Measurements from ENCODE around the gene PEG3. TPM values are rescaled to one million over a fixed set of nuclear protein-coding genes. Genes with fewer than 3 reads are reported as not detected.

PEG3 gene
- total and polyA plus RNA-seq, 2 experiments from 2014 or later = not detected

DNA sequence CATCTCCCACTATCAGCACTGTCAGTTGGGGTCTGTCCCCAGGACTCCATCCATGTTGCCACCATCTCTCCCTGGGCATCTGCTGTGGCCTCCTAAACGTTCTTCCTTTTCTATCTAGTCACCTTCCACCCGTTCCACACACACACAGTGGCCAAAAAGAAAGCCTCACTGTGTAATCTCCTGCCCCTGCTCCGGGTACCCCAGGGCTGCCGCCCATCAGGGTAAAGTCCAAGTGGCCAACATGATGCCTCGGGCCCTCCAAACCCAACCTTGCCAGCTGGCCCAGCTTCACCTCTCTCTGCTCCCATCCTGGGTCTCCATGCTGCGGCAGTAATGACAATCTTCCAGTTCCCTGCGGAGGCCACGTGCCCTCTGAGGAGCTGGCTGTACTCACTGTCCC is 29.4 kb upstream of the PEG3 start (continued):
- TF ChIP-seq, protein P1, sequence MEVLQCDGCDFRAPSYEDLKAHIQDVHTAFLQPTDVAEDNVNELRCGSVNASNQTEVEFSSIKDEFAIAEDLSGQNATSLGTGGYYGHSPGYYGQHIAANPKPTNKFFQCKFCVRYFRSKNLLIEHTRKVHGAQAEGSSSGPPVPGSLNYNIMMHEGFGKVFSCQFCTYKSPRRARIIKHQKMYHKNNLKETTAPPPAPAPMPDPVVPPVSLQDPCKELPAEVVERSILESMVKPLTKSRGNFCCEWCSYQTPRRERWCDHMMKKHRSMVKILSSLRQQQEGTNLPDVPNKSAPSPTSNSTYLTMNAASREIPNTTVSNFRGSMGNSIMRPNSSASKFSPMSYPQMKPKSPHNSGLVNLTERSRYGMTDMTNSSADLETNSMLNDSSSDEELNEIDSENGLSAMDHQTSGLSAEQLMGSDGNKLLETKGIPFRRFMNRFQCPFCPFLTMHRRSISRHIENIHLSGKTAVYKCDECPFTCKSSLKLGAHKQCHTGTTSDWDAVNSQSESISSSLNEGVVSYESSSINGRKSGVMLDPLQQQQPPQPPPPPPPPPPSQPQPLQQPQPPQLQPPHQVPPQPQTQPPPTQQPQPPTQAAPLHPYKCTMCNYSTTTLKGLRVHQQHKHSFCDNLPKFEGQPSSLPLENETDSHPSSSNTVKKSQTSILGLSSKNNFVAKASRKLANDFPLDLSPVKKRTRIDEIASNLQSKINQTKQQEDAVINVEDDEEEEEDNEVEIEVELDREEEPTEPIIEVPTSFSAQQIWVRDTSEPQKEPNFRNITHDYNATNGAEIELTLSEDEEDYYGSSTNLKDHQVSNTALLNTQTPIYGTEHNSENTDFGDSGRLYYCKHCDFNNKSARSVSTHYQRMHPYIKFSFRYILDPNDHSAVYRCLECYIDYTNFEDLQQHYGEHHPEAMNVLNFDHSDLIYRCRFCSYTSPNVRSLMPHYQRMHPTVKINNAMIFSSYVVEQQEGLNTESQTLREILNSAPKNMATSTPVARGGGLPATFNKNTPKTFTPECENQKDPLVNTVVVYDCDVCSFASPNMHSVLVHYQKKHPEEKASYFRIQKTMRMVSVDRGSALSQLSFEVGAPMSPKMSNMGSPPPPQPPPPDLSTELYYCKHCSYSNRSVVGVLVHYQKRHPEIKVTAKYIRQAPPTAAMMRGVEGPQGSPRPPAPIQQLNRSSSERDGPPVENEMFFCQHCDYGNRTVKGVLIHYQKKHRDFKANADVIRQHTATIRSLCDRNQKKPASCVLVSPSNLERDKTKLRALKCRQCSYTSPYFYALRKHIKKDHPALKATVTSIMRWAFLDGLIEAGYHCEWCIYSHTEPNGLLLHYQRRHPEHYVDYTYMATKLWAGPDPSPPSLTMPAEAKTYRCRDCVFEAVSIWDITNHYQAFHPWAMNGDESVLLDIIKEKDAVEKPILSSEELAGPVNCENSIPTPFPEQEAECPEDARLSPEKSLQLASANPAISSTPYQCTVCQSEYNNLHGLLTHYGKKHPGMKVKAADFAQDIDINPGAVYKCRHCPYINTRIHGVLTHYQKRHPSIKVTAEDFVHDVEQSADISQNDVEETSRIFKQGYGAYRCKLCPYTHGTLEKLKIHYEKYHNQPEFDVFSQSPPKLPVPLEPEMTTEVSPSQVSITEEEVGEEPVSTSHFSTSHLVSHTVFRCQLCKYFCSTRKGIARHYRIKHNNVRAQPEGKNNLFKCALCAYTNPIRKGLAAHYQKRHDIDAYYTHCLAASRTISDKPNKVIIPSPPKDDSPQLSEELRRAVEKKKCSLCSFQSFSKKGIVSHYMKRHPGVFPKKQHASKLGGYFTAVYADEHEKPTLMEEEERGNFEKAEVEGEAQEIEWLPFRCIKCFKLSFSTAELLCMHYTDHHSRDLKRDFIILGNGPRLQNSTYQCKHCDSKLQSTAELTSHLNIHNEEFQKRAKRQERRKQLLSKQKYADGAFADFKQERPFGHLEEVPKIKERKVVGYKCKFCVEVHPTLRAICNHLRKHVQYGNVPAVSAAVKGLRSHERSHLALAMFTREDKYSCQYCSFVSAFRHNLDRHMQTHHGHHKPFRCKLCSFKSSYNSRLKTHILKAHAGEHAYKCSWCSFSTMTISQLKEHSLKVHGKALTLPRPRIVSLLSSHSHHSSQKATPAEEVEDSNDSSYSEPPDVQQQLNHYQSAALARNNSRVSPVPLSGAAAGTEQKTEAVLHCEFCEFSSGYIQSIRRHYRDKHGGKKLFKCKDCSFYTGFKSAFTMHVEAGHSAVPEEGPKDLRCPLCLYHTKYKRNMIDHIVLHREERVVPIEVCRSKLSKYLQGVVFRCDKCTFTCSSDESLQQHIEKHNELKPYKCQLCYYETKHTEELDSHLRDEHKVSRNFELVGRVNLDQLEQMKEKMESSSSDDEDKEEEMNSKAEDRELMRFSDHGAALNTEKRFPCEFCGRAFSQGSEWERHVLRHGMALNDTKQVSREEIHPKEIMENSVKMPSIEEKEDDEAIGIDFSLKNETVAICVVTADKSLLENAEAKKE (CRISPR knock-in tag; IDR thresholded peaks at IDR 0.05) = no peak
- TF ChIP-seq EZH2phosphoT487 (IDR thresholded peaks at IDR 0.05; ENCODE audit: unreplicated experiment) = no peak
- TF ChIP-seq JUNB (IDR thresholded peaks at IDR 0.05; ENCODE audit: unreplicated experiment) = no peak
- TF ChIP-seq POLR2AphosphoS5 (IDR thresholded peaks at IDR 0.05; ENCODE audit: low read depth) = no peak

DNA sequence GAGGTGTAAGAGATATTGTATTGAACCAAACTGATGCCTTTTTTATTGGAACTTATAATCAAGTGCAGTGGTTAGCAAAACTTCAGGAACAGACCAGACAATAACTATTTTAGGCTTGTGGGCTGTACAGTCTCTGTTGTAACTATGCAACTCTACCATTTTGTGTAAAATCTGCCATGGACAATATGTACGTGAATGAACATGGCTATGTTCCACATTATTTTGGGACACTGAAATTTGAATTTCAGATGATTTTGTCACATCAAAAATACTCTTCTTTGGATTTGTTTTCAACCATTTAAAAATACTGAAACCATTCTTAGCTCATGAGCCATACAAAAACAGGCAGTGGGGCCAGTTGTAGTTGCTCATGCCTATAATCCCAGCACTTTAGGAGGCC is 27.9 kb upstream of the PEG3 start:
- Mint-ChIP-seq H3K27me3 (ENCODE audit: insufficient read depth, low read depth, poor library complexity) (peaks cover 7% of the 10 kb centered on the region), H3K4me1 (no peaks in the 10 kb centered on the region), H3K36me3 (ENCODE audit: low read depth) (peaks cover 43% of the 10 kb centered on the region), H3K4me3 (no peak overlapping the region), H3K27ac (no peak overlapping the region), H3K9me3 (peaks cover 94% of the 10 kb centered on the region)
- Histone ChIP-seq H4K20me1 (replicated peaks; ENCODE audit: insufficient read depth) (no peaks in the 10 kb centered on the region), H3K4me2 (no peak overlapping the region), H3K79me2 (replicated peaks; ENCODE audit: insufficient read depth) (no peaks in the 10 kb centered on the region), H3K36me3 (ENCODE audit: insufficient read depth) (peaks cover 5% of the 10 kb centered on the region; the same call in 1 of the 2 replicates), H3K4me3 (no peak overlapping the region), H3K27ac (ENCODE audit: low read depth) (no peak overlapping the region), H3K4me1 (ENCODE audit: insufficient read depth) (no peaks in the 10 kb centered on the region), H3K9me2 (ENCODE audit: insufficient read depth) (no peaks in the 10 kb centered on the region), H3F3A (replicated peaks; ENCODE audit: low read depth) (no peaks in the 10 kb centered on the region), H3K27me3 (ENCODE audit: insufficient read depth) (no peaks in the 10 kb centered on the region), H2AFZ (no peak overlapping the region)
- no peak for DNase-seq (ENCODE audit: low spot score)
- no peak for TF ChIP-seq NANOG (IDR thresholded peaks at IDR 0.05; ENCODE audit: borderline replicate concordance)
- TF ChIP-seq, protein P2, sequence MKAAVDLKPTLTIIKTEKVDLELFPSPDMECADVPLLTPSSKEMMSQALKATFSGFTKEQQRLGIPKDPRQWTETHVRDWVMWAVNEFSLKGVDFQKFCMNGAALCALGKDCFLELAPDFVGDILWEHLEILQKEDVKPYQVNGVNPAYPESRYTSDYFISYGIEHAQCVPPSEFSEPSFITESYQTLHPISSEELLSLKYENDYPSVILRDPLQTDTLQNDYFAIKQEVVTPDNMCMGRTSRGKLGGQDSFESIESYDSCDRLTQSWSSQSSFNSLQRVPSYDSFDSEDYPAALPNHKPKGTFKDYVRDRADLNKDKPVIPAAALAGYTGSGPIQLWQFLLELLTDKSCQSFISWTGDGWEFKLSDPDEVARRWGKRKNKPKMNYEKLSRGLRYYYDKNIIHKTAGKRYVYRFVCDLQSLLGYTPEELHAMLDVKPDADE (IDR thresholded peaks at IDR 0.05) = no peak
- TF ChIP-seq ZNF114 (CRISPR knock-in tag; IDR thresholded peaks at IDR 0.05) = no peak
- TF ChIP-seq, protein P1 (CRISPR knock-in tag; IDR thresholded peaks at IDR 0.05) = no peak
- no peak for TF ChIP-seq CREB1 (CRISPR knock-in tag; IDR thresholded peaks at IDR 0.05; ENCODE audit: low read depth)
- no peak for TF ChIP-seq POLR2AphosphoS5 (IDR thresholded peaks at IDR 0.05; ENCODE audit: low read depth)
- ATAC-seq = no peak
